Endothelial cell of umbilical vein (primary cell): ENCODE data around the gene DBR1. TPM values are rescaled to one million over a fixed set of nuclear protein-coding genes. Genes with fewer than 3 reads are reported as not detected.

ENCODE experiments used
- BruUV-seq: library from RNA; stranded (reverse); fragments of 400-500 nt; replicated peaks from 2 replicates; lab custom pipeline; 2021; lab: Mats Ljungman, UMichigan
- CTCF ChIA-PET: fragments of 300-600, 350-600 bp; sonication (Branson Sonifier 250); formaldehyde crosslinking; loops from one replicate; lab custom pipeline; 2021; ENCODE audit warnings: antibody characterized with exemption, inconsistent platforms; lab: Charles Lee
- POLR2A ChIA-PET: fragments of 300-600, 350-600 bp; sonication (Branson Sonifier 250); formaldehyde crosslinking; loops from one replicate; lab custom pipeline; 2021; ENCODE audit warnings: antibody characterized with exemption, inconsistent platforms; lab: Charles Lee
- DNase-seq: peaks from one replicate; pipeline ENCODE4 v3.0.0-alpha.2; 2011; ENCODE audit warnings: low read depth, low spot score
- FAIRE-seq: peaks from 2 replicates; lab custom pipeline; 2011; peaks lifted over from hg19 to GRCh38; lab: Jason Lieb, UNC
- H2AFZ ChIP-seq: 2 replicates; pipeline ENCODE4 v1.6.0; 2012; ENCODE audit warnings: low read depth, low read length, control low read depth, inconsistent platforms
- H3K27ac ChIP-seq: 2 replicates; pipeline ENCODE4 v1.5.1; 2011; ENCODE audit warnings: low read depth, mild to moderate bottlenecking, control low read depth, low read length, moderate library complexity; ENCODE audit not compliant: insufficient read depth
- H3K27me3 ChIP-seq, 2 experiments: 2 replicates each; pipeline versions ENCODE4 v1.6.0 to v1.6.1; 2011; ENCODE audit warnings: low read length in 2 of 2, mixed read lengths in 1 of 2; ENCODE audit not compliant: control insufficient read depth in 2 of 2, insufficient read depth in 2 of 2
- H3K36me3 ChIP-seq, 2 experiments: 2 replicates in 1 of 2; 3 replicates in 1 of 2; pipeline ENCODE4 v1.5.1; 2011; ENCODE audit warnings: low read length in 2 of 2, mild to moderate bottlenecking in 1 of 2, moderate library complexity in 1 of 2; ENCODE audit not compliant: control insufficient read depth in 2 of 2, insufficient read depth in 2 of 2; ENCODE audit errors: extremely low read depth in 1 of 2
- H3K4me1 ChIP-seq: 3 replicates; pipeline ENCODE4 v1.5.1; 2011; ENCODE audit warnings: mild to moderate bottlenecking, low read length; ENCODE audit not compliant: control insufficient read depth, insufficient read depth; ENCODE audit errors: extremely low read depth
- H3K4me2 ChIP-seq: 2 replicates; pipeline ENCODE4 v1.6.1; 2011; ENCODE audit warnings: low read length, control low read depth, mixed read lengths; ENCODE audit not compliant: insufficient read depth
- H3K4me3 ChIP-seq, 3 experiments: fragments of 200-600 bp in 1 of 3; sonication (generic), shearing (Covaris generic) in 1 of 3; replicated peaks in 1 of 3; 2 replicates each; pipeline ENCODE4 v1.5.1; 2011 to 2016; ENCODE audit warnings: control low read depth in 3 of 3, low read length in 3 of 3, mild to moderate bottlenecking in 2 of 3, inconsistent platforms in 1 of 3, low read depth in 1 of 3, moderate library complexity in 1 of 3; ENCODE audit not compliant: insufficient read depth in 1 of 3
- H3K79me2 ChIP-seq: 2 replicates; pipeline ENCODE4 v1.6.0; 2012; ENCODE audit warnings: low read length, inconsistent platforms; ENCODE audit not compliant: control insufficient read depth, insufficient read depth
- H3K9ac ChIP-seq: replicated peaks from 2 replicates; pipeline ENCODE3; 2011; ENCODE audit warnings: low read length, control low read depth; ENCODE audit not compliant: insufficient read depth; ENCODE audit errors: extremely low read depth
- H3K9me1 ChIP-seq: replicated peaks from 3 replicates; pipeline ENCODE4 v1.6.0; 2011; ENCODE audit warnings: mild to moderate bottlenecking, low read length; ENCODE audit not compliant: control insufficient read depth, insufficient read depth; ENCODE audit errors: extremely low read depth
- H3K9me3 ChIP-seq: replicated peaks from 2 replicates; pipeline ENCODE4 v1.5.1; 2012; ENCODE audit warnings: low read length, inconsistent platforms; ENCODE audit not compliant: control insufficient read depth, insufficient read depth
- H4K20me1 ChIP-seq: replicated peaks from 2 replicates; pipeline ENCODE3; 2011; ENCODE audit warnings: mild to moderate bottlenecking, low read length; ENCODE audit not compliant: control insufficient read depth, insufficient read depth; ENCODE audit errors: extremely low read depth
- EZH2 ChIP-seq: IDR thresholded peaks from 2 replicates; pipeline ENCODE4 v1.6.1; 2012; ENCODE audit warnings: borderline replicate concordance, low read depth, mild to moderate bottlenecking, moderate library complexity, low read length, inconsistent platforms; ENCODE audit not compliant: severe bottlenecking
- FOS ChIP-seq: IDR thresholded peaks from 2 replicates; pipeline ENCODE4 v1.6.1; 2011; ENCODE audit warnings: mild to moderate bottlenecking, low read length, moderate library complexity, borderline replicate concordance; ENCODE audit not compliant: insufficient read depth
- GATA2 ChIP-seq: IDR thresholded peaks from 2 replicates; pipeline ENCODE4 v1.7.0; 2011; ENCODE audit warnings: low read depth, mild to moderate bottlenecking, moderate library complexity, mixed read lengths, low read length; ENCODE audit not compliant: insufficient read length, insufficient read depth
- JUN ChIP-seq: IDR thresholded peaks from 2 replicates; pipeline ENCODE4 v1.6.1; 2011; ENCODE audit warnings: borderline replicate concordance, low read depth; ENCODE audit not compliant: insufficient read length, insufficient read depth
- MYC ChIP-seq: IDR thresholded peaks from one replicate; pipeline ENCODE4 v1.6.1; 2011; ENCODE audit warnings: mild to moderate bottlenecking, low read depth, low read length
- POLR2A ChIP-seq: IDR thresholded peaks from 2 replicates; pipeline ENCODE4 v1.6.1; 2012; ENCODE audit warnings: low read depth, mild to moderate bottlenecking, control low read depth, low read length
- POLR2AphosphoS5 ChIP-seq: IDR thresholded peaks from 2 replicates; pipeline ENCODE4 v1.6.1; 2012; ENCODE audit warnings: low read depth, mild to moderate bottlenecking, control low read depth, low read length, moderate library complexity; ENCODE audit not compliant: insufficient read depth
- dilution Hi-C: fragments of 300-500 bp; cut with MboI; formaldehyde crosslinking; loops from one replicate; pipeline ENCODE4 v1.15.0; 2019; ENCODE audit warnings: low sequenced_read_pairs; ENCODE audit not compliant: extremely low pct_ligation_motif_present
- intact Hi-C: fragments of 100-400 bp; cut with micrococcal nuclease; formaldehyde crosslinking; loops from one replicate; pipeline ENCODE4 v1.10.0; 2022
- polyA plus RNA-seq, 4 experiments: library from polyadenylated mRNA; depleted of rRNA in 3 of 4; stranded (reverse) in 3 of 4; unstranded in 1 of 4; fragments of >200 nt; gene quantifications; 2 replicates each; pipeline versions ENCODE4 v1.2.1 to v1.2.3, GENCODE V29; 2011 to 2012; ENCODE audit warnings: missing spikeins in 1 of 4
- total RNA-seq: library from RNA; stranded (reverse); gene quantifications from 2 replicates; pipeline ENCODE4 v1.2.3, GENCODE V29; 2021
- TF ChIP-seq, protein P1 (sequence below): IDR thresholded peaks from 2 replicates; pipeline ENCODE4 v1.6.1; 2011; ENCODE audit not compliant: insufficient read depth, insufficient read length
- TF ChIP-seq, protein P2 (sequence below), 2 donors: IDR thresholded peaks; 1 replicate in 1 of 2; 2 replicates in 1 of 2; pipeline ENCODE4 v1.5.1; 2011; ENCODE audit warnings: low read length in 2 of 2, mild to moderate bottlenecking in 2 of 2, moderate library complexity in 2 of 2, control low read depth in 1 of 2, inconsistent platforms in 1 of 2, low read depth in 1 of 2; ENCODE audit not compliant: insufficient read depth in 1 of 2; ENCODE audit errors: extremely low read depth in 1 of 2

Gene DBR1
- total and polyA plus RNA-seq, 2 donors (not counting 3 experiments of a cell fraction or from before 2014, with no cell fraction given) = 10.3 to 17.8 TPM

- FAIRE-seq (peak; percentile 97), DNase-seq (no peak)
- Histone ChIP-seq H2AFZ (peak within 1 kb of the TSS; percentile 81), H3K4me3 (peak within 1 kb of the TSS; percentile 74 to 86 (median 81)), H4K20me1 (peaks cover 8% of the 10 kb centered on the region), H3K27ac (peak within 1 kb of the TSS; percentile 93), H3K4me2 (peak within 1 kb of the TSS; percentile 95), H3K9me1 (no peaks in the 10 kb centered on the region), H3K79me2 (peaks cover 44% of the 10 kb centered on the region), H3K9me3 (no peaks in the 10 kb centered on the region), H3K27me3 (peaks cover 0 to 2% of the 10 kb centered on the region in 2 experiments), H3K4me1 (peaks cover 10% of the 10 kb centered on the region), H3K9ac (peak within 1 kb of the TSS; percentile 96), H3K36me3 (no peaks in the 10 kb centered on the region)
- BruUV-seq = TSS peak; percentile 43
- ChIA-PET POLR2A (interaction anchor here (0.8 to 1.5 kb wide), 3 partner anchors 10 to 17 kb away, joined by 3 to 8 read pairs (median 3); partner anchors contain the start of gene DBR1), CTCF (interaction anchor here (0.7 to 3.4 kb wide), 4 partner anchors 13 to 83 kb away, joined by 3 to 17 read pairs (median 4); partner anchors contain the start of gene DBR1)
- TF ChIP-seq EZH2 = no peak
- no peak for TF ChIP-seq GATA2
- no peak for TF ChIP-seq MYC
- TF ChIP-seq, protein P1, sequence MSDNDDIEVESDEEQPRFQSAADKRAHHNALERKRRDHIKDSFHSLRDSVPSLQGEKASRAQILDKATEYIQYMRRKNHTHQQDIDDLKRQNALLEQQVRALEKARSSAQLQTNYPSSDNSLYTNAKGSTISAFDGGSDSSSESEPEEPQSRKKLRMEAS = no peak
- peak; percentile 44 for TF ChIP-seq POLR2AphosphoS5
- no peak for TF ChIP-seq FOS
- TF ChIP-seq, protein P2, sequence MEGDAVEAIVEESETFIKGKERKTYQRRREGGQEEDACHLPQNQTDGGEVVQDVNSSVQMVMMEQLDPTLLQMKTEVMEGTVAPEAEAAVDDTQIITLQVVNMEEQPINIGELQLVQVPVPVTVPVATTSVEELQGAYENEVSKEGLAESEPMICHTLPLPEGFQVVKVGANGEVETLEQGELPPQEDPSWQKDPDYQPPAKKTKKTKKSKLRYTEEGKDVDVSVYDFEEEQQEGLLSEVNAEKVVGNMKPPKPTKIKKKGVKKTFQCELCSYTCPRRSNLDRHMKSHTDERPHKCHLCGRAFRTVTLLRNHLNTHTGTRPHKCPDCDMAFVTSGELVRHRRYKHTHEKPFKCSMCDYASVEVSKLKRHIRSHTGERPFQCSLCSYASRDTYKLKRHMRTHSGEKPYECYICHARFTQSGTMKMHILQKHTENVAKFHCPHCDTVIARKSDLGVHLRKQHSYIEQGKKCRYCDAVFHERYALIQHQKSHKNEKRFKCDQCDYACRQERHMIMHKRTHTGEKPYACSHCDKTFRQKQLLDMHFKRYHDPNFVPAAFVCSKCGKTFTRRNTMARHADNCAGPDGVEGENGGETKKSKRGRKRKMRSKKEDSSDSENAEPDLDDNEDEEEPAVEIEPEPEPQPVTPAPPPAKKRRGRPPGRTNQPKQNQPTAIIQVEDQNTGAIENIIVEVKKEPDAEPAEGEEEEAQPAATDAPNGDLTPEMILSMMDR (IDR thresholded peaks at IDR 0.05; ENCODE audit: extremely low read depth in 1 of 2, insufficient read depth in 1 of 2, low read depth in 1 of 2, low read length in 2 of 2) = no peak
- TF ChIP-seq JUN = no peak
- peak; percentile 77 for TF ChIP-seq POLR2A
- dilution Hi-C loops = no loop called here
- intact Hi-C loops = loop anchor here (1.0 to 10.0 kb wide), 6 partner anchors 13 to 737 kb away; partner anchors contain the start of genes DBR1, DZIP1L, MRAS and NME9
These were observed 12.7 kb upstream of the DBR1 start, which contains the start of gene ARMC8 for GRCh38 chr3:138187296-138188012. Gene ARMC8, plus strand, starts transcription at chr3:138187301. Its CDS starts 254 bp downstream, at chr3:138187555.
